Airway epithelial cell (primary cell): ENCODE measurements around the gene SEMA5A. TPM values are rescaled to one million over a fixed set of nuclear protein-coding genes. Genes with fewer than 3 reads are reported as not detected.

Experiments used
- total RNA-seq: library from RNA; depleted of rRNA; stranded (reverse); fragments of >200 nt; gene quantifications from 2 replicates; pipeline ENCODE4 v1.2.3, GENCODE V29; 2015

The SEMA5A gene
- 0.79 and 1.5 TPM in 2 replicates for total RNA-seq

GRCh38 chr5:9545992-9546851 lies at the start of gene SEMA5A:
SEMA5A (minus strand) TSS chr5:9546075; CDS start chr5:9379946, 166,129 bp downstream.

Other genes with a start within 250 kb of the SEMA5A start
- gene TAS2R1, start 84.3 kb upstream of the SEMA5A start, total RNA-seq: not detected in 2 replicates